Uterus (tissue), 2 donors: Measurements from ENCODE around the gene RNASET2.

Experiments used
- POLR2A ChIP-seq, 2 donors: fragments of 450-650 bp; IDR thresholded peaks; one replicate each; pipeline ENCODE4 v1.6.1; 2016; ENCODE audit warnings: antibody characterized with exemption in 2 of 2, mild to moderate bottlenecking in 1 of 2, moderate library complexity in 1 of 2
- TF ChIP-seq, protein P1 (sequence below), 4 experiments: fragments of 200-600 bp in 2 of 4; fragments of 450-650 bp in 2 of 4; sonication (generic) in 2 of 4; IDR thresholded peaks; one replicate each; pipeline ENCODE4 v1.5.1; 2016 to 2019; ENCODE audit warnings: antibody characterized with exemption in 4 of 4, mild to moderate bottlenecking in 2 of 4, moderate library complexity in 1 of 4

DNA sequence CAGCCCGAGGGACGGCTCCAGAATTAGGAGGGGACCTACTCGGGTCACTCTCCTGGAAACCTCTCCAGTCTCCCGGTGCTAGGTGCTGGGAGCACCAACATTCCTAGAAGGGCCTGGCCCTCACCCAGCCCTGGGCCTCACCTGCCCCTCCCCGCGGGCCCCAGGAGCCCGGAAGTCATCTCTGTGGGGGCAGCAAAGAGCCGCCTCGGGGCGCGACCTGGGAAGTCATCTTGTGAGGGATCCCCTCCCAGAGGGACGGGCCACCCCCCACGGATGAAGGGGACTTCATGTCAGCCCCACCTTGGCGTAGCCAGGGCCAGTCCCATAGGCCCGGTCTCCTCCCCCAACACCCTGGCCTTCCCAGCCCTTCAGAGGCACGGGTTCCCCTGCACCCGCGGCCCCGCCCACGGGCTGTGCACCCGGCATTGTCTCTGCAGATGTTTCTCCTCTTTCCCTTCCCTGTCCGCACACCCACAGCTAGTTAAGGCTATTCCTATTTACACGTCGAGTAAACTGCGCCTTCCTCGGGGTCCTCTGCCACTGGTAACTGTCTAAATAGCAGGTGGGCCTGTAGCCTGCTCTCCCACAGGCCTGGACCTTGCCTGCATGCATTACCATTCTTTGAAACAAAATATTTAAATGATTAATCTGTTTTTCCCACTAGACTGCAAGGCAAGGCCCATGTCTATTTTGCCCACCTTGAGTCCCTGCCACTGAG, 896 bp upstream of the RNASET2 start:
- TF ChIP-seq, protein P1, sequence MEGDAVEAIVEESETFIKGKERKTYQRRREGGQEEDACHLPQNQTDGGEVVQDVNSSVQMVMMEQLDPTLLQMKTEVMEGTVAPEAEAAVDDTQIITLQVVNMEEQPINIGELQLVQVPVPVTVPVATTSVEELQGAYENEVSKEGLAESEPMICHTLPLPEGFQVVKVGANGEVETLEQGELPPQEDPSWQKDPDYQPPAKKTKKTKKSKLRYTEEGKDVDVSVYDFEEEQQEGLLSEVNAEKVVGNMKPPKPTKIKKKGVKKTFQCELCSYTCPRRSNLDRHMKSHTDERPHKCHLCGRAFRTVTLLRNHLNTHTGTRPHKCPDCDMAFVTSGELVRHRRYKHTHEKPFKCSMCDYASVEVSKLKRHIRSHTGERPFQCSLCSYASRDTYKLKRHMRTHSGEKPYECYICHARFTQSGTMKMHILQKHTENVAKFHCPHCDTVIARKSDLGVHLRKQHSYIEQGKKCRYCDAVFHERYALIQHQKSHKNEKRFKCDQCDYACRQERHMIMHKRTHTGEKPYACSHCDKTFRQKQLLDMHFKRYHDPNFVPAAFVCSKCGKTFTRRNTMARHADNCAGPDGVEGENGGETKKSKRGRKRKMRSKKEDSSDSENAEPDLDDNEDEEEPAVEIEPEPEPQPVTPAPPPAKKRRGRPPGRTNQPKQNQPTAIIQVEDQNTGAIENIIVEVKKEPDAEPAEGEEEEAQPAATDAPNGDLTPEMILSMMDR (IDR thresholded peaks at IDR 0.05): no peak
- no peak for TF ChIP-seq POLR2A (IDR thresholded peaks at IDR 0.05)
